ENCODE measurements around the gene FAM131C.
"Not testable (repeated sequence)": the region's sequence is repeated elsewhere in the genome, so short reads cannot be mapped to it uniquely, and the experiment has no call there.

The FAM131C gene

DNA sequence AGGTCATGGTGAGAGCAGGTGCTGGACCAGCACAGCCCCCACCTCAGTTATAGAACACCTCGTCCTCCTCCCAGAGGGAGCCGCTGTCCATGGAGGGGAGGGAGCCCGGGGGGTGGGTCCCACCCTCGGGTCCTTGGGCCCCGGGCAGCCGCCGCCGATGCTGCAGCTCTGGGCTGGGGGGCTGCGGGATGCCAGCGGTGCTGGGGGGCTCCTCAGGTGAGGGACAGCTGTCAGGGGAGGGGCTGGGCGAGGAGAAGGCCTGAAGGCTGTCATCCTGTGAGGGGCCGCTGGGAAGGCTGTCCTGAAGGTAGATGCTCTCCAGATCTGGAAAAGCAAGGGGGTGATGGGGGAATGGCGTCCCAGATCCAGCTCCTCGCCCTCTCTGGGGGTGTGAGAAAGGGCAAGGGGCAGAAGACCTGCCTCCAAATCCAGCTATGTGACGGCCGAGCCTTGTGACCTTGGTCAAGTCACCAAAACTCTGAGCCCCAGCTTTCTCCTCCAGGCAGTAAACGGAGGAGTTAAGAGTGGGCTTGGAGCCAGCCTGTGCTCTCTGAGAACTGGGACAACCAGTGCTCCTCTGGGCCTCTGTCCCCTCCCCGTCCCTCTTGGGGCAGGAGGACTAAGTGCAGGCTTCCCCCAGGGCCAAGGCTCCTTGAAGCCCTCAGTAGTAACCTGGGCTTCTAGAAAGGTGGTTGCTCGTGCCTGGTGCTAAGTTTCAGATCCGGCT lies 14.9 kb downstream of the FAM131C start:
- DNase-seq (ENCODE audit: low spot score), result not testable (repeated sequence)

GRCh38 chr1:16057314-16057915 lies 16.0 kb downstream of the FAM131C start:
- DNase-seq (ENCODE audit: low spot score), result not testable (repeated sequence)

GRCh38 chr1:16056521-16056912 lies 16.9 kb downstream of the FAM131C start:
- not testable (repeated sequence) for DNase-seq (ENCODE audit: low spot score)

DNA sequence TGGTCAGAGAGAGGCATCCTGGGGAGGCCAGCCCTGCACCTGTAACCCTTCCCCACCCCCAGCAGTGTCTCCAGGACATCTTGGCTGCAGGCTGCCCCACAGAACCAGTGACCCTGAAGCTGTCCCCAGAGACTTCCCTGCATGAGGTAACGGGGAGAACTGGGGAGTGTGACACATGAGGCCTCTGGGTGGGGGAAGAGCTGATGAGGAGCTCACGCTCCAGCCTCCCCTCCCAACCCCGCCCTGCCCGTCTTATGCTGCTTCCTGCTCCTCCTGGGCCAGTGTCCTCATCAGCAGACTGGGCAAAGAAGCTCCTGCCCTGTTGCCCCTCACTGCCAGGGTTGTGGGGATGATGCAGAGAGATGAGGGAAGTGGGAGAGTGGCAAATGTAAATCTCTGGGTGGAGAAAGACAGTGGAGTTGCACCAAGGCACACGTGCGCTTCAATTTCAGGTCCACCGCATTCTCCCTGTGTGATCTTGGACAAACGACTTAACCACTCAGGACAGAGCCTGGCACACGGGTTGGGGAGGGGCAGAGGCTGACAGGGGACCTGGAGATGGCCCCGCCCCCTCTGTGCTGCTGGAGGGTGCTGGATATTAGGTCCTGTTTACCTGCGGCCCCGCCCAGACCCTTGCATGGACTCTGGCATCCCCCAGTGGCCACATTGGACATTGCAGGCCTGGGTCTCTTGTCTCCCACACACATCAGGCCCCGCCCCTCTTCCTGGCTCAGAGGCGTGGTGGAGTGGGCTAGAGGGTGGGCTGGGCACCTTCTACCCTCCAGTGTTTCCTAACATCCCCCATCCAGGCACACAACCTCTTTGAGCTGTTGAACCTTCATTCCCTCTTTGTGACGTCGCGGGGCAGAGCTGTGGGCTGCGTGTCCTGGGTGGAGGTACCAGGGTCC lies 17.6 kb downstream of the FAM131C start:
- peak; percentile 85 for DNase-seq (ENCODE audit: low spot score)

DNA sequence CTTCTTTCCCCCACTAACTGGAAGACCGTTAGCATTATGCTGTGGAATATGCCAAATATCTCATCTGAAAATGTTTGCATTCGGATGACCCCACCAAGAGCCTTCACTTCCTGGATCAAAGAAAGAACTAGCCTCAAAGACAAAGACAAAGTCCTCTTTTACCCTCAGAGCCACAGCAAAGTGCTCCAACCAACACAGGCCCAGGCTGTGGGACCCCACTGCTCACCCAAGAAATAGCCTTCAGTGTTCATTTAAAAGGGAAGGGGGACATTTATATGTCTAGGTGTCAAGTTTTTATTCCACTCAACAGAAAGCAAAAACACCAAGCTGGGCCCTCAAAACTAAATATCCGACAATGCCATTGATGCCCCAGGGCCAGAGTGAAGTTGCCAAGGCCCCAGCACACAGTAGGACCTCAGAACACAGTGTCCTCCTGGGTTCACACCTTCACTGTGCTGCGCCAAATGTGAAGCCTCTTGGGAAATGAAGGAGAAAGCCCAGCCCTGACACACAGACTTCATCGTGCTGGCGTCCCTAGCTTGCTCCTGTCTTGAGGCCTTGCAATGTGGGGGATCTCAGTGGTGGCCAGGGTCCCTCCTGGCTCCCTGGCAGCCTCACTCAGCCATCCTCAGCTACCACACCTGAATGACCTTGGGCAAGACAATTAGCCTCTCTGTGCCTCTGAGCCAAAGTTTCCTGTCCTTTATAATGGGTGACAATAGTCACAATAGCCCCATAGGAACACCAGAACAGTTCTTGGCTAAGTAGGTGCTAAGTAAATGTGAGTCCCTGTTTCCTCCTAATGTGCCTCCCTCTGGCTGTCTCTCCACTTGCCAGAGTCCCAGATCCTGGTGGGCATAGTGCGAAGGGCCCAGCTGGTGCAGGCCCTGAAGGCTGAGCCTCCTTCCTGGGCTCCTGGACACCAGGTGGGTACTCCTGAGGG lies 18.6 kb downstream of the FAM131C start:
- DNase-seq (ENCODE audit: low spot score), result no peak

DNA sequence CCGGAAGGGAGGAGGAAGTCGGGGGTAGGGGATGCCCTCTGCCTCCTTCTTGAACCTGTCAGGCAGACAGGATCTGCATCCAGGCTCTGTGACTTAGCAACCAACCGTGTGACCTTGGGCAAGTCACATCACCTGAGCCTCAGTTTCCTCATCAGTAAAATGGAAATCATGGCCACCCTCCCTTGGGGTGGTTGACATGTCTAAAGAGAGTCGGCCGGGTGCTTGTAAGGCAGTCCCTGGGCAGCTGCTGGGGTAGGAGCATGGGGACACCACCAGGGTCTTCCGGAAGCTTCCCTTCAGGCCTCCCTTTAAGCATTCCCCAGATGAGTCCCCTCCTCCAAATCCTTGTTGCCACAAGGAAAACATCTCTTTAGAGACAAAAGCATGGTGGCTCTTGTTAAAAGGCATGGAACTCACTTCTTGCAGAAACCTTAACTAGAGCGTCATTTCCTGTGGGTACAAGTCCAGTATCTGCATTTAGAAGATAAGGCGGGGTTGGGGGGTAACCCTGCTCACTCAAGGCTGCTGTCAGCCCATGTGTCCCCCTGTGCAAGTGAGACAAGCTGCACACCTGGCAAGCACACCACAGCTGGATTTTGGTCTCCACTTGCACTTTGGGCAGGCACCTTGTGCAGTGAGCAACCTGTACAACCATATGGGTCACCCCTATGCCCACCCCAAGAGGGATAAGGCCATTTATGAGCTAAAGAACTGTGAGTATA lies 19.5 kb downstream of the FAM131C start:
- no peak for DNase-seq (ENCODE audit: low spot score)

- not testable (repeated sequence) for DNase-seq (ENCODE audit: low spot score)
These were observed 21.5 kb downstream of the FAM131C start for GRCh38 chr1:16051949-16052348.

- DNase-seq (ENCODE audit: low spot score), result no peak
These were observed 22.4 kb downstream of the FAM131C start for GRCh38 chr1:16051039-16051438.

GRCh38 chr1:16050328-16050727 lies 23.1 kb downstream of the FAM131C start:
- DNase-seq (ENCODE audit: low spot score), result no peak

GRCh38 chr1:16048573-16049189 lies 24.8 kb downstream of the FAM131C start:
- DNase-seq (ENCODE audit: low spot score), result peak; percentile 24

GRCh38 chr1:16047791-16048475 lies 25.5 kb downstream of the FAM131C start:
- DNase-seq (ENCODE audit: low spot score), result no peak

- DNase-seq (ENCODE audit: low spot score), result peak; percentile 48
These were observed 26.6 kb downstream of the FAM131C start for GRCh38 chr1:16046842-16047241.

GRCh38 chr1:16043950-16044349 lies 29.5 kb downstream of the FAM131C start:
- DNase-seq (ENCODE audit: low spot score), result no peak

- no peak for DNase-seq (ENCODE audit: low spot score)
These were observed 29.9 kb downstream of the FAM131C start, which contains the start of gene CLCNKB for GRCh38 chr1:16043521-16043920. Gene CLCNKB (plus strand): TSS chr1:16043782. CDS start chr1:16044493, 711 bp downstream.

- not testable (repeated sequence) for DNase-seq (ENCODE audit: low spot score)
These were observed 30.8 kb downstream of the FAM131C start for GRCh38 chr1:16042654-16043053.

- no peak for DNase-seq (ENCODE audit: low spot score)
These were observed 31.4 kb downstream of the FAM131C start for GRCh38 chr1:16042096-16042495.

- DNase-seq (ENCODE audit: low spot score), result no peak
These were observed 32.3 kb downstream of the FAM131C start for GRCh38 chr1:16041200-16041599.

DNA sequence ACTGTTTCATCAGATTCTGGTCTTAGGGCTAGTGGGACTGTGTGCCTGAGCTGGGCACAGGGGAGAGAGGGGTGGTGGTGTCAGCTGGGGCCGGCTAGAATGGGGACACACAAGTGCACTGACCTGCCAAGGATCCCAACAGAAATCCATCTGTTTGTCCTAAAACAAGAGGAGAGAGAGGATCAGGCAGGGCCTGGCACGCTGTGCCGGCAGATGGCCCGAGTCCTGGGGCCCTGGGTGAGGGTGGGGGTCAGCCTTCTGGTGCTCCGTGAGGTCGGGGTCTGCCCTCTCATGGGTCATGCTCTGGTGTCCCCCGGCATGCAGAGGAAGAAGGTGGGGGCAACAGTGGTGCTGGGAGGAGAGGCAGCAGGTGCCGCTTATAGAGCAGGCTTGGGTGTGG lies 33.6 kb downstream of the FAM131C start:
- DNase-seq (ENCODE audit: low spot score), result not testable (repeated sequence)

- DNase-seq (ENCODE audit: low spot score), result no peak
These were observed 34.9 kb downstream of the FAM131C start for GRCh38 chr1:16038620-16038912.

- DNase-seq (ENCODE audit: low spot score), result not testable (repeated sequence)
These were observed 37.0 kb downstream of the FAM131C start for GRCh38 chr1:16036461-16036860.

All from AG08395 (cell line).